HG03575 (cell line): ENCODE measurements around the gene CBY1.
"Not testable (repeated sequence)": the region's sequence is repeated elsewhere in the genome, so short reads cannot be mapped to it uniquely, and the experiment has no call there.

ENCODE experiments used
- ATAC-seq: cut with Tn5 transposase; IDR thresholded peaks from one replicate; pipeline ENCODE4 v1.9.1; 2021; ENCODE audit not compliant: unreplicated experiment, insufficient number of reproducible peaks, low FRiP score; ENCODE audit errors: extremely low read depth

The CBY1 gene

DNA sequence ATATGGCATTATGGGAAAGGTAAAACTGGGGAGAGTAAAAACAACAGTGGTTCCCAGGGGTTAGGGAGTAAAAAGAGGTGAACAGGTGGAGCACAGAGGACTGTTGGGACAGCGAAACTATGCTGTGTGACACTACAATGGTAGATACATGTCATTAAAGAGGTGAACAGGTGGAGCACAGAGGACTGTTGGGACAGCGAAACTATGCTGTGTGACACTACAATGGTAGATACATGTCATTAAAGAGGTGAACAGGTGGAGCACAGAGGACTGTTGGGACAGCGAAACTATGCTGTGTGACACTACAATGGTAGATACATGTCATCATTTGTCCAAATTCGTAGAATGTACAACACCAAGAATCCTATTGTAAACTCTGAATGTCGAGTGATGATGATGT is 12.2 kb upstream of the CBY1 start:
- ATAC-seq, result not testable (repeated sequence)

- no peak for ATAC-seq
Measured at GRCh38 chr22:38645430-38645829, 11.0 kb upstream of the CBY1 start.

DNA sequence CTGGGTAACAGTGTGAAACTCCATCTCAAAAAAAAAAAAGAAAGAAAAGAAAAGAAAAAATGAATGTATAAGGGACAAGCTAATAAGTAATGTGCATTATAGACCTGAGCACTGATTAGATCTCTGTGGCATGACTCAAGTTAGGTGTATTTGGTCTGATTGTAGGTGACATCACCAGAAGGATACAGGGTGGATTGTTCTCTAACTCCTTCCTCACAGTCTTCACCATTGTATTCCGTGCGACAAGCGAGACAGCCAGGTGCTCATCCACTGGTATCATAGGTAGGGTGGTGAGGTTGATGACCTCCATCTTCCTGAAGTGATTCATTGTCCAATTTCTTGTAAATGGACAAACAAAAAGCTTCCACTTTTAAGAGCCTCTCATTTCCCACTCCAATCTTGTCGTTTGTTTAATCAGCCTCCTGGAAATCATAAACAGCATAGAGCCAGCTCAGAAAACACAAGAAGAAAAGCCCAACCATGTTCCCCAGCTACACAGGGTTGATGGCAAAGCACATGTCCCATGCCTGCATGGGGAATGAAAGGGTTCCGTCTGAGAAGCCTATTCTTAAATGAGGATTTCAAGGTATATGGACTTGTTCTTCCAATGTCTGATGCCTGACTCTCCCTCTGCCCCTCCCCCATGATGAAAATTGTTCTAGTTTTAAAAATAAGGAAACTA is 6.5 kb upstream of the CBY1 start:
- ATAC-seq, result no peak

- ATAC-seq, result no peak
Measured at GRCh38 chr22:38652859-38653258, 3.6 kb upstream of the CBY1 start.

DNA sequence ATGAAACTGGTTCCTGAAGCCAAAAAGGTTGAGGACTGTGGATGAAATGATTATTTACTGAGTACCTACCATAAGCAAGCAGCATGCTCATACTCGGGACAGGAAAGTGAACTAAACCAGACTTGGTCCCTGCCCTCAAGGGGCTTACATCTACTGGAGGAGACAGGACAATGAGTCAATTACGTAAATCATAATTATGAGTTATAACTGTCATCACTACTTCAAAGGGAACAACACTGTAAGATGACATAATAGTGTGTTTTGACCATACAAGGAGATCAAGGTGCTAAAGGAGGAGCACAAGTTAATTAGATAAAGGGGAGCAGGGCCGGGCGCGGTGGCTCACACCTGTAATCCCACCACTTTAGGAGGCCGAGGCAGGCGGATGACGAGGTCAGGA is 2.7 kb upstream of the CBY1 start:
- ATAC-seq, result no peak

GRCh38 chr22:38655519-38656255 is 751 bp upstream of the CBY1 start:
- ATAC-seq, result no peak

DNA sequence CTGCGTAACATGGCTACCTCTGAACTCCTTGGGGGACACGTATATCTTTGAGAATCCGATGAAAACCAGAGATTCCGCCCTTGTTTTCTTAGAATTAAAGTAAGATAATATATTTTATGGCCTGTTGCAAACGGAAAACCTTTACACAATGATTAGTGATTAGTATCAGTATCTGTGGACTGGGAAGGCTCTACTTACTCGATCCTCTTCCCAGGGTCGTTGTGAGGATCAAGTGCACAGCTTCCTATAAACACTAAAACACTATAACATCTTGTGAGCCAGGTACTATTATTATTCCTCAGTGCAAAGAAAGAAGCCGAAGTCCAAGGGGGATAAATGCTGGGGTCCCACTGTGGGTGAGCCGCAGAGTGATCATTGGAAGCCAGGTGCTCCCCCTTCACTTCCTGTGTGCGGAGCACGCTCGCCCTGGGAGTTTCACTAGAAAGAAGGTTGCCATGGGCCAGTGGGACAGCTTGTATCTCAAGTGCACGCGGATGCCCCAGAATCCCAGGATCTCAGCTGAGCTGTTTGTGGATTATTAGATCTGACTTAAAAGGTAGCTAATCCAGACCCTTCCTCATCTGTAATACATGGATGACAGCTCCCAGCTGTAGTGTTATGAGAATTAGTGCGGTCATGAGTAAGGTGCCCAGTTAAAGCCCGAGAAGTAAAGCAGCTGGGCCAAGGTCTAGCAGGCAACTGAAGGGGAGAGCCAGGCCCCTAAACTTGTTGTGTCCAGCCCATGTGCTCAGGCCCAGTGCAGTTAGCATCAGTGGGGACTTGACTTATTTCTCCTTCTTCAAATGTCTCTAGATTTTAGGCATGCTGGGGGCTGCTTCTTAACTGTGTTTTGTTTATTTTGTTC is 839 bp downstream of the CBY1 start:
- no peak for ATAC-seq

- ATAC-seq, result no peak
Measured at GRCh38 chr22:38674888-38675287, 18.4 kb downstream of the CBY1 start.

- ATAC-seq, result no peak
Measured at GRCh38 chr22:38675833-38676232, 19.4 kb downstream of the CBY1 start.

GRCh38 chr22:38681582-38682335 is 25.3 kb downstream of the CBY1 start, which contains the start of gene TOMM22:
TSS of gene TOMM22 (plus strand) at chr22:38681957. CDS start at chr22:38681979, 22 bp downstream.
- no peak for ATAC-seq

DNA sequence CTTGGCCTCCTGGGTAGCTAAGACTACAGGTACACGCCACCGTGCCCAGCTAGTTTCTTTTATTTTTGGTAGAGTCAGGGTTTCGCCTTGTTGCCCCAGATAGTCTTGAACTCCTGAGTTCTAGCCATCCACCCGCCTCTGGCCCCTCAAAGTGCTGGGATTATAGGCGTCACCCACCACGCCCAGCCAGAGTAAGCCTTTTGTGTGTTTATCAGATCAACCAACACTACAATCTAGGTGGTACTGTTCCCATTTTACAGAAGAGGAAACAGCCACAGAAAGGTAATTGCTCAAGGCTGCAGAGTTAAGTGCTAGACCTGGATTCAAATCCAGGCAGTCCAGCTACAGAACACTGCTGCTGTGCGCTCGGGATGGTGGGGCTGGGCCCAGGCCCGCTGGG is 28.5 kb downstream of the CBY1 start:
- ATAC-seq, result no peak

- no peak for ATAC-seq
Measured at GRCh38 chr22:38685761-38686160, 29.3 kb downstream of the CBY1 start.

GRCh38 chr22:38689651-38690050 is 33.2 kb downstream of the CBY1 start:
- no peak for ATAC-seq

DNA sequence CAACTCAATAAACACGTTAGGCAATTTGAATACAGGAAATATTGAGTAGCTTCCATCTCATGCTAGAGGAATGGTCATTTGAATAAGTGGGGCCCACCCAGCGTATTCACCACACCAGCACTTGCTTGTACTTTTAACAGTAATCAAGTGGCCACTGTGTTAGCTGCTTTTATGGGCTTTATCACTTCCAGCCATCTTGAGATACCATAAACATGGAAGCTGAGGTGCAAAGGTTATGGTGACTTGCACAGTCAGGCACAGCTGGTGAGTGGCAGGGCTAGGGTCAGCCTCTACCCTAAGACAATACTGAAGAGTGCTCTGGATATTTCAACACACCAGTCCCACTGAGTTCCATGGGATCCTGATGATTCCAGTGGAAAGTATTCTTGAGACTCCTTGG is 37.6 kb downstream of the CBY1 start:
- ATAC-seq, result no peak

DNA sequence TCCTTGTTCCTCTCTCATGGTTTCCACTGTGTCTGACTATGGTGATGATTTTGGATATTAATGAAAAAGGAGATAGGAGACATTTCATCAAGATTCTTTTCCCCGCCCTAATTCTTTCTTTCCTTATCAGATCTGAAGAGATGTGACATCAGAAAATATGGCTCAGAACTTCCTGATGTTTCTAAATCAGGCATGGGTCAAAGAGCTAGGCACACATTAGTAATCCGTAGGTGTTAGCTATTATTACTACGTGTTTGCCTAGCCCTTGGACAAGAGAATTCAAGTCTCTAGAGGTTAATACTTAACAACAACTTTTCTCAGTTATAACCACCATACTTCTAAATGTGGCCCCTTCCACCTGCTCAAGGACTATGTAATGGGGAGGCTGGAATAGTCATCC is 38.5 kb downstream of the CBY1 start:
- ATAC-seq, result no peak

GRCh38 chr22:38696606-38697424 is 40.4 kb downstream of the CBY1 start:
- ATAC-seq, result no peak

DNA sequence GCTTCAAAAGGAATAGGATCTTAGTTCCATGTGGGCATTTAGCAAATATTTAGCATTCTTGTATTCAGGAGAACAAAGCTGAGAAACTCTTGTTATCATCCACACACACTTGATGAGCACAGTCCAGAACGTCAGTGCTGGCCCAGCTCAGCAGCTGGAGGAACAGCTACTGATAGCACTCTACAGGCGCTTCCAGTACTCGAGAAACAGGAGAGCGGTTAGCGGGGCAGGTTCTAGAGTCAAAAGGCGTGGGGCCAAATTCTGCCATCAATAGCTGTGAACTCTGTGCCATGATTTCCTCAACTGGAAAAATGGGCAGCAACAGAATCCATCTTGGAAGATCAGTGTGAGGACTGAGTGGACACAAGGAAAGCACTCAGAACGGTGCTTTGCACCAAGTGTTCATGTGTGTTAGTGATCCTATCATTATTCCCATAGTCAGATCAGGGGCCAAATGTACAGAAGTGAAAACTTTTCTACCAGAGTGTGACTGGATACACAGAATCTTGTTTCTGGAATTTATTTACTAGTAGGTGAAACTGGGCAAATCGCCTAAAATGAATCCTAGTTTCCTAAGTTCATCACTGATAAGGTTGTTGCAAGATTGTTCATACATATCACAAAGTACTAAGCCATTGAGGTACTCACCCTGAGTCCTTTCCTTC is 41.1 kb downstream of the CBY1 start:
- ATAC-seq, result no peak
